HUES48 (cell line): ENCODE data around the gene AK9.

ENCODE experiments used
- H3K27ac ChIP-seq: one replicate; pipeline ENCODE4 v1.7.0; 2013; ENCODE audit warnings: low read depth, low read length, inconsistent platforms
- H3K27me3 ChIP-seq: 2 replicates; pipeline ENCODE4 v1.6.1; 2013; ENCODE audit warnings: mild to moderate bottlenecking, low read length; ENCODE audit not compliant: control insufficient read depth, insufficient read depth
- H3K36me3 ChIP-seq: 2 replicates; pipeline ENCODE4 v1.6.1; 2013; ENCODE audit warnings: low read length; ENCODE audit not compliant: control insufficient read depth, insufficient read depth
- H3K4me1 ChIP-seq: 2 replicates; pipeline ENCODE4 v1.6.1; 2013; ENCODE audit warnings: mild to moderate bottlenecking, low read length; ENCODE audit not compliant: control insufficient read depth, insufficient read depth
- H3K4me3 ChIP-seq: 2 replicates; pipeline ENCODE4 v1.5.1; 2013; ENCODE audit warnings: mild to moderate bottlenecking, low read depth, low read length
- H3K9ac ChIP-seq: 2 replicates; pipeline ENCODE4 v1.6.1; 2013; ENCODE audit warnings: mild to moderate bottlenecking, low read depth, low read length, moderate library complexity
- H3K9me3 ChIP-seq: 2 replicates; pipeline ENCODE4 v1.6.1; 2013; ENCODE audit warnings: low read length; ENCODE audit not compliant: control insufficient read depth, insufficient read depth

AK9 gene

GRCh38 chr6:109671733-109672132 lies 19.3 kb downstream of the AK9 start:
- no peak overlapping the region for H3K4me3 ChIP-seq
- H3K9me3 ChIP-seq: no peaks in the 10 kb centered on the region
- no peaks in the 10 kb centered on the region for H3K36me3 ChIP-seq
- H3K27me3 ChIP-seq: no peaks in the 10 kb centered on the region
- no peak overlapping the region for H3K27ac ChIP-seq
- peaks cover 5% of the 10 kb centered on the region for H3K4me1 ChIP-seq
- no peak overlapping the region for H3K9ac ChIP-seq

GRCh38 chr6:109669811-109670210 lies 21.2 kb downstream of the AK9 start:
- H3K4me3 ChIP-seq: no peak overlapping the region
- H3K27ac ChIP-seq: no peak overlapping the region
- H3K4me1 ChIP-seq: peaks cover 5% of the 10 kb centered on the region
- no peaks in the 10 kb centered on the region for H3K9me3 ChIP-seq
- no peak overlapping the region for H3K9ac ChIP-seq
- no peaks in the 10 kb centered on the region for H3K27me3 ChIP-seq
- no peaks in the 10 kb centered on the region for H3K36me3 ChIP-seq

GRCh38 chr6:109662192-109662591 lies 28.8 kb downstream of the AK9 start:
- H3K9me3 ChIP-seq: no peaks in the 10 kb centered on the region
- H3K27me3 ChIP-seq: no peaks in the 10 kb centered on the region
- H3K4me3 ChIP-seq: no peak overlapping the region
- no peaks in the 10 kb centered on the region for H3K4me1 ChIP-seq
- H3K27ac ChIP-seq: no peak overlapping the region
- H3K36me3 ChIP-seq: no peaks in the 10 kb centered on the region
- H3K9ac ChIP-seq: no peak overlapping the region

GRCh38 chr6:109660526-109661320 lies 30.3 kb downstream of the AK9 start:
- no peak overlapping the region for H3K9ac ChIP-seq
- H3K4me1 ChIP-seq: no peaks in the 10 kb centered on the region
- H3K36me3 ChIP-seq: no peaks in the 10 kb centered on the region
- H3K27me3 ChIP-seq: no peaks in the 10 kb centered on the region
- no peak overlapping the region for H3K27ac ChIP-seq
- H3K4me3 ChIP-seq: no peak overlapping the region
- no peaks in the 10 kb centered on the region for H3K9me3 ChIP-seq

GRCh38 chr6:109655761-109656262 lies 35.2 kb downstream of the AK9 start:
- Histone ChIP-seq H3K27ac (no peak overlapping the region), H3K27me3 (no peaks in the 10 kb centered on the region), H3K36me3 (no peaks in the 10 kb centered on the region), H3K9me3 (no peaks in the 10 kb centered on the region), H3K4me1 (no peaks in the 10 kb centered on the region), H3K4me3 (no peak overlapping the region), H3K9ac (no peak overlapping the region)

GRCh38 chr6:109653264-109653663 lies 37.7 kb downstream of the AK9 start:
- no peaks in the 10 kb centered on the region for H3K9me3 ChIP-seq
- H3K27ac ChIP-seq: no peak overlapping the region
- H3K4me3 ChIP-seq: no peak overlapping the region
- no peaks in the 10 kb centered on the region for H3K4me1 ChIP-seq
- H3K27me3 ChIP-seq: no peaks in the 10 kb centered on the region
- no peak overlapping the region for H3K9ac ChIP-seq
- no peaks in the 10 kb centered on the region for H3K36me3 ChIP-seq

- Histone ChIP-seq H3K9ac (no peak overlapping the region), H3K27me3 (no peaks in the 10 kb centered on the region), H3K9me3 (peaks cover 8% of the 10 kb centered on the region; the same call in 1 of the 2 replicates), H3K4me1 (no peaks in the 10 kb centered on the region), H3K27ac (no peak overlapping the region), H3K4me3 (no peak overlapping the region), H3K36me3 (no peaks in the 10 kb centered on the region)
These were observed 46.9 kb downstream of the AK9 start for GRCh38 chr6:109644131-109644530.

GRCh38 chr6:109632405-109632804 lies 58.6 kb downstream of the AK9 start:
- Histone ChIP-seq H3K4me3 (no peak overlapping the region), H3K4me1 (no peaks in the 10 kb centered on the region), H3K9ac (no peak overlapping the region), H3K27me3 (no peaks in the 10 kb centered on the region), H3K36me3 (no peaks in the 10 kb centered on the region), H3K27ac (no peak overlapping the region), H3K9me3 (no peaks in the 10 kb centered on the region)

- Histone ChIP-seq H3K9ac (no peak overlapping the region), H3K36me3 (no peaks in the 10 kb centered on the region), H3K4me3 (no peak overlapping the region), H3K27me3 (no peaks in the 10 kb centered on the region), H3K9me3 (no peaks in the 10 kb centered on the region), H3K27ac (no peak overlapping the region), H3K4me1 (no peaks in the 10 kb centered on the region)
These were observed 59.6 kb downstream of the AK9 start for GRCh38 chr6:109631403-109631802.

GRCh38 chr6:109628158-109629000 lies 62.6 kb downstream of the AK9 start:
- Histone ChIP-seq H3K36me3 (no peaks in the 10 kb centered on the region), H3K4me3 (no peak overlapping the region), H3K9ac (no peak overlapping the region), H3K9me3 (no peaks in the 10 kb centered on the region), H3K27me3 (no peaks in the 10 kb centered on the region), H3K27ac (no peak overlapping the region), H3K4me1 (no peaks in the 10 kb centered on the region)

GRCh38 chr6:109626311-109626710 lies 64.7 kb downstream of the AK9 start:
- Histone ChIP-seq H3K4me1 (no peaks in the 10 kb centered on the region), H3K27me3 (no peaks in the 10 kb centered on the region), H3K27ac (no peak overlapping the region), H3K9ac (no peak overlapping the region), H3K4me3 (no peak overlapping the region), H3K36me3 (no peaks in the 10 kb centered on the region), H3K9me3 (no peaks in the 10 kb centered on the region)
